Fibroblast of skin of abdomen (primary cell): Measurements from ENCODE around the gene FRRS1L.

Source experiments
- DNase-seq: peaks from one replicate; pipeline ENCODE4 v3.0.0-alpha.2; 2013

FRRS1L gene

GRCh38 chr9:109176386-109176785 lies 9.3 kb upstream of the FRRS1L start:
- DNase-seq: no peak

- DNase-seq: no peak
Observed at GRCh38 chr9:109172935-109173334, 5.9 kb upstream of the FRRS1L start.

GRCh38 chr9:109171926-109172325 lies 4.9 kb upstream of the FRRS1L start:
- peak; percentile 65 for DNase-seq

GRCh38 chr9:109168170-109168569 lies 1.1 kb upstream of the FRRS1L start:
- no peak for DNase-seq

- DNase-seq: no peak
Observed at GRCh38 chr9:109167716-109168115, 667 bp upstream of the FRRS1L start.

- DNase-seq: no peak
Observed at GRCh38 chr9:109166171-109166770, 778 bp downstream of the FRRS1L start.

- DNase-seq: no peak
Observed at GRCh38 chr9:109164042-109164441, 3.0 kb downstream of the FRRS1L start.

- DNase-seq: no peak
Observed at GRCh38 chr9:109163194-109163593, 3.9 kb downstream of the FRRS1L start.

- no peak for DNase-seq
Observed at GRCh38 chr9:109162677-109163076, 4.4 kb downstream of the FRRS1L start.

- DNase-seq: no peak
Observed at GRCh38 chr9:109161471-109161870, 5.6 kb downstream of the FRRS1L start.

GRCh38 chr9:109159583-109159982 lies 7.5 kb downstream of the FRRS1L start:
- DNase-seq: no peak

- DNase-seq: peak; percentile 83
Observed at GRCh38 chr9:109158651-109159050, 8.4 kb downstream of the FRRS1L start.

- no peak for DNase-seq
Observed at GRCh38 chr9:109156708-109157107, 10.3 kb downstream of the FRRS1L start.

GRCh38 chr9:109150925-109151545 lies 16.0 kb downstream of the FRRS1L start:
- DNase-seq: no peak

- no peak for DNase-seq
Observed at GRCh38 chr9:109149722-109150121, 17.3 kb downstream of the FRRS1L start.

GRCh38 chr9:109149089-109149488 lies 18.0 kb downstream of the FRRS1L start:
- DNase-seq: no peak

GRCh38 chr9:109145051-109145450 lies 22.0 kb downstream of the FRRS1L start:
- DNase-seq: no peak

GRCh38 chr9:109143881-109144562 lies 23.0 kb downstream of the FRRS1L start:
- peak; percentile 5 for DNase-seq

GRCh38 chr9:109141375-109141774 lies 25.7 kb downstream of the FRRS1L start:
- DNase-seq: no peak

GRCh38 chr9:109139851-109140250 lies 27.2 kb downstream of the FRRS1L start:
- DNase-seq: no peak

- no peak for DNase-seq
Observed at GRCh38 chr9:109138421-109138820, 28.6 kb downstream of the FRRS1L start.

- DNase-seq: no peak
Observed at GRCh38 chr9:109134167-109134578, 32.9 kb downstream of the FRRS1L start.

GRCh38 chr9:109133533-109133932 lies 33.5 kb downstream of the FRRS1L start:
- no peak for DNase-seq

GRCh38 chr9:109132567-109133021 lies 34.5 kb downstream of the FRRS1L start:
- DNase-seq: no peak
